Hepatocyte (in vitro differentiated cells): ENCODE results near the gene ANAPC2.

Experiments
- CTCF ChIP-seq: fragments of 200-600 bp; sonication (generic); IDR thresholded peaks from 2 replicates; pipeline ENCODE4 v1.5.1; 2016; ENCODE audit warnings: antibody characterized with exemption, mild to moderate bottlenecking; ENCODE audit not compliant: poor library complexity
- EZH2 ChIP-seq: fragments of 200-600 bp; sonication (generic); IDR thresholded peaks from 2 replicates; pipeline ENCODE4 v1.6.1; 2016; ENCODE audit warnings: antibody characterized with exemption, mild to moderate bottlenecking, borderline replicate concordance

- TF ChIP-seq CTCF (no peak), EZH2 (no peak)
These were observed 48.8 kb downstream of the ANAPC2 start for GRCh38 chr9:137139468-137140150.
